ENCODE results near the gene BRD4.

The BRD4 gene

DNA sequence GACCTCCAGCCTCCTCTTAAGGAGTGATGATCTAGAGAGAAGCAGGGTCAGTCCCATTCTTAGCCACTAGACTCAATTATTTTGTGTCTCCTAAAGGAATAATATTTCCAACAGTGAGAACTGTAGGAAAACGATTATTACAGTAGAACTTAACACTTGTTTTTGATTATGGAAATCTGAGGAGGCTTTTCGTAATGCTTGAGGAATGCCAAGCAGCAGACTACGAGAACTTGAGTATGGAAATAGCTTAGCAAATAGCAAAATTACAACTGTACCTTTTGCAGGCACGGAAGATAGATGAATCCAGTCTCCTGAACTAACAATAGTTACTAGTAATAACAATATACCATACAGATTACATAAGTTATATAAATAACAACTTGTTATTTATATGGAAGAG, 12.2 kb downstream of the BRD4 start:
- TF ChIP-seq, protein P1, sequence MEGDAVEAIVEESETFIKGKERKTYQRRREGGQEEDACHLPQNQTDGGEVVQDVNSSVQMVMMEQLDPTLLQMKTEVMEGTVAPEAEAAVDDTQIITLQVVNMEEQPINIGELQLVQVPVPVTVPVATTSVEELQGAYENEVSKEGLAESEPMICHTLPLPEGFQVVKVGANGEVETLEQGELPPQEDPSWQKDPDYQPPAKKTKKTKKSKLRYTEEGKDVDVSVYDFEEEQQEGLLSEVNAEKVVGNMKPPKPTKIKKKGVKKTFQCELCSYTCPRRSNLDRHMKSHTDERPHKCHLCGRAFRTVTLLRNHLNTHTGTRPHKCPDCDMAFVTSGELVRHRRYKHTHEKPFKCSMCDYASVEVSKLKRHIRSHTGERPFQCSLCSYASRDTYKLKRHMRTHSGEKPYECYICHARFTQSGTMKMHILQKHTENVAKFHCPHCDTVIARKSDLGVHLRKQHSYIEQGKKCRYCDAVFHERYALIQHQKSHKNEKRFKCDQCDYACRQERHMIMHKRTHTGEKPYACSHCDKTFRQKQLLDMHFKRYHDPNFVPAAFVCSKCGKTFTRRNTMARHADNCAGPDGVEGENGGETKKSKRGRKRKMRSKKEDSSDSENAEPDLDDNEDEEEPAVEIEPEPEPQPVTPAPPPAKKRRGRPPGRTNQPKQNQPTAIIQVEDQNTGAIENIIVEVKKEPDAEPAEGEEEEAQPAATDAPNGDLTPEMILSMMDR (IDR thresholded peaks at IDR 0.05; ENCODE audit: insufficient read depth, low read depth, low read length, missing control alignments): no peak
- no peak for DNase-seq (ENCODE audit: low read depth)
- no peak overlapping the region for H3K4me3 ChIP-seq (ENCODE audit: low read length)

DNA sequence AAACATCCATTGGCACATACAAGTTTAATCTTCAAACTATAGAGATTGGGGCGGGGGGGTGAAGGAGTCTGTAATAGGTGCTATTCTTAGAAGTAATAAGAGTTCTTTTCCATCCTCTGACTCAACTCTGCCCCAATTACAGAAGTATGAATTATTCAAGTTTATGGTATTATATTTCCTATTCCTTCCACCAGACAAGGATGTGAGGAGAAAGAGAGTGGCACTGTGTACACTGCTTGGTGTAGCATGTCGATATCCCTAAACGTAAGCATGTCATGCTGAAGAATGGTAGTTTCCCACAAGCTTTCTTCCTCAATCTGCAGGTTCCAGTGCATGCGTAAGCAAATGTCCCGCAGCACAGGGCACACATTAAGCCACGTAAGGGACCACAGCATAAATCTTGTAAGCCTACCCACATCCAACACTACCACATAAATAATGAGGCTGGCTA, 14.1 kb downstream of the BRD4 start:
- DNase-seq (ENCODE audit: low read depth): no peak
- no peak overlapping the region for H3K4me3 ChIP-seq (ENCODE audit: low read length)
- TF ChIP-seq, protein P1 (IDR thresholded peaks at IDR 0.05; ENCODE audit: insufficient read depth, low read depth, low read length, missing control alignments): no peak

DNA sequence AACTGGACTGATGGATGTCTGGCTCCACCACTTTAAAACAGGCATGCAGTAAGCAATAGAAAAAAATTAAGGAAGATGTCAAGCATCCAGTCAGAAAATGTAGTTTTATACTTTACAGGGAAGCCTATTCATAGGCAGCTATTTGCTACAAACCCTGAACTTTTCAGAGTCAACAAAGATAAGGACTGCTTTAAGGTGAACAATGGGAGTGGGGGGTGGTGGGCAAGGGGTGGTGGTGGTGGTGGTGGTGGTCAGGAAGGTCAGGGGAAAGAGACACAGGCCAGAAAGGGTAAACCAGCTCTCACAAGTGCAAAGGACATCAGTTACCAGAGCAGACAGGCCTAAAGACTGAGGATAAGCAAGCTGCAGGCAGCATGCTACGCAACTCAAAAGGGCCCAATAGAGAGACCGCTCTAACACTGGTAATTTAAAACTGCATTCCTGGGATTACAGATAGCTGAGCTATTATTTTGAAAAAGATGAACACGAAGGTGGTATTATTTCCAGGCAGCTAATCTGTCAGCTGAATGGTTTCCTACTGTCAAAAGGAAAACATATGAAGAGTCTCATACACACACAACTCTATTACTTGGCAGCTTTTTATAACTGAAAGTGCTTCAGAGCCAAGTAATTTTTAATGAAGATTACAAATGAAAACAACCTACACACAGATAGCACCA, 14.8 kb downstream of the BRD4 start:
- H3K4me3 ChIP-seq (ENCODE audit: low read length): no peak overlapping the region
- TF ChIP-seq, protein P1 (IDR thresholded peaks at IDR 0.05; ENCODE audit: insufficient read depth, low read depth, low read length, missing control alignments): no peak
- DNase-seq (ENCODE audit: low read depth): no peak

DNA sequence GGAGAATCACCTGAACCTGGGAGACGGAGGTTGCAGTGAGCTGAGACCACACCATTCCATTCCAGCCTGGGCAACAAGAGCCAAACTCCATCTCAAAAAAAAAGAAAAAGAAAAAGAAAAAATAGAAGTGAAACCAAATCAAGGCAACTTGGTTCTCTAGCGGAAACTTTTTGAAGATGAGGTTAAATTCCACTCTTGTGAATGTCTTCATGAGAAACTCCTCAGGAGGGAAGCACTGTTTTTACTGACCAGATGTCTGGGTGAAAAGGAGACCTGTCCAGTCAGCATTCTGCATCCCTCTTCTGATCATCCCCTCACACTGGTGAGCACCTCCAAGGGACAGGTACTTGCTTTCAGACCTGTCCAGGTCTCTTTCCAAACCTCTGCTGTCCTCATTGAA, 15.8 kb downstream of the BRD4 start:
- no peak for DNase-seq (ENCODE audit: low read depth)
- TF ChIP-seq, protein P1 (IDR thresholded peaks at IDR 0.05; ENCODE audit: insufficient read depth, low read depth, low read length, missing control alignments): no peak
- H3K4me3 ChIP-seq (ENCODE audit: low read length): no peak overlapping the region

DNA sequence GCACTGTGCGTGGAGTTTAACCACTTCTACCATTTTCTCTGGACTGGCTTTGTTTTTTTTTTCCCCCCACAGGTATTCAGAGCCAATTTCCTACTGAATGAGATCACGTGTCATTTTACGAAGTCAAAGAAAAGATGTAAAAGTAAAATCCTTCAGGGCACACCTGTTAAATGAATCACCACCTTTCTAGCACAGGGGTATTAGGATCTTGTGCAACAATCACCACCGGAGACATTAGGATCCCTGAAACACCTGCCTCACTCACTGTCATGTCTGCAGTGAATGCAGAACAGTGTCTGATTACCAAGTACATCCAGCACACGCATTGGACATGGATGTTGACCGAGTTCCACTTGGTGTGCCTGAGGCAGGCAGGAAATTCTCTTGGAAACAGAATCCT, 17.2 kb downstream of the BRD4 start:
- TF ChIP-seq, protein P1 (IDR thresholded peaks at IDR 0.05; ENCODE audit: insufficient read depth, low read depth, low read length, missing control alignments): no peak
- DNase-seq (ENCODE audit: low read depth): peak; percentile 84
- no peak overlapping the region for H3K4me3 ChIP-seq (ENCODE audit: low read length)

DNA sequence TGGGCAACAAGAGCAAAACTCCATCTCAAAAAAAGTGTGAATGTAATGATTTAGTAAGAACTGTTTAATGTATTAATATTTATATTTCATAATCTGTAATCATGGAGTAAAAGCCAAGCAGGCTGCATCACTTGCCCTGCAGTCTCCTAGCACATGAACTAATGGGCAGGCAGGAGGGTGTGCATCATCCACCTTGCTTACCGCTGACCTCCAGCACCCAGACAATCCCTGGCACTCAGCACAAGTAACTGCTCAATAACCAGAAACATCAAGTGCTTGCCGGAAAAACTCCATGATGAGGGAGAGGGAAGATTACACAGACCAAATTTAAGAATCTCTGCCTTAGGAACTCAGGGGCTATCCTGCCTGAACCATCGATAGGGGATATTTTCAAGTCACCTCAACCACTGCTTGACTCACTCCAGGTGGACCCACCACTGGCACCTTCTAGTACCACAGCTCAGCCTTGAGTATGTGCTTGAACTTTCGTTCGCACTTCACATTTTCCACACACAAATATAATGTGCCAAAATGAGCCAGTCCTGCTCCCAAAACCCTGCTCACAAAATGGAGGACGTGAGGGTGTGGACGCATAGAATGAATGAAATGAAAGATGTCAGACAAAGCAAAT, 18.6 kb downstream of the BRD4 start:
- H3K4me3 ChIP-seq (ENCODE audit: low read length): no peak overlapping the region
- TF ChIP-seq, protein P1 (IDR thresholded peaks at IDR 0.05; ENCODE audit: insufficient read depth, low read depth, low read length, missing control alignments): no peak
- no peak for DNase-seq (ENCODE audit: low read depth)

DNA sequence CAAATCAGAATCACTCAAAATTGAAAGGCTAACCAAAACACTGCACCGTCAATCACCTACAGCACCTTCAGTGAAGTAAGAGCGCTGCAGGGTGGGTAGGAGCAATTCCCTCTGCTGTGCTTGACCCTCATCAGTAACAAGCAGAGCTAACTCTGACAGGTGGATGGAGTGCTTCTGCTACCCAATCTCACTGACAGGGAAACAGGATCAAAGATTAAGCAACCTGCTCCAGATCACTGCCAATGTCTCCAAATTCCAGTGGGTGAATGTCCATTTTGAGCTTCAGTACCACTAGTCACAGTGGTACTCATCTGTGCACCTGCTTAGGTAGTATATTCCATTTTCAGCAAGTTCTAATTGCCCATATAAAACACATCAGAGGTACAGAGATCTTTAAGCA, 25.2 kb downstream of the BRD4 start:
- TF ChIP-seq, protein P1 (IDR thresholded peaks at IDR 0.05; ENCODE audit: insufficient read depth, low read depth, low read length, missing control alignments): no peak
- H3K4me3 ChIP-seq (ENCODE audit: low read length): no peak overlapping the region
- DNase-seq (ENCODE audit: low read depth): no peak

Measured in epithelial cell of esophagus (primary cell).